ENCODE data around the gene OR6V1.

Gene OR6V1

DNA sequence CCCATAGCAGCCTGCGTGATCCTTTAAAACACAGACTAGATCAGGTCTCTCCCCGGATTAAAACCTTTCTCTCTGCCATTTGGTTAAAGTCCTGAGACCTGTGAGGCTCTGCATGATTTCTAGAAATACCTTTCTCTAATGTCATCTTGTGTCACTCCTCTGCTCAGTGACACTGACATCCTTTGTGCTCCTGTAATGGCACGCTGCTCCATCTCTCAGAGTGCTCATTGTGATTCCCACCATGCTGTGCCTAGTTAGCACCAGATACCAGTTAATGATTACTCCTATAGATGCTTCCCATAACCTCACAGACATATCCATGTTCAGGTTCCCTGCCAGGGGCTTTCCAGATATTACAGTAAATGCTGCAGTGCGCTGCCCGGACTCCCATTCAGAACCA lies 13.5 kb upstream of the OR6V1 start:
- CTCF ChIA-PET, result interaction anchor here (1.1 kb wide), 1 partner anchor 479 kb away, joined by 3 read pairs; no protein-coding TSS in a partner anchor
- POLR2A ChIA-PET, result no interaction called here
- TF ChIP-seq, protein P1, sequence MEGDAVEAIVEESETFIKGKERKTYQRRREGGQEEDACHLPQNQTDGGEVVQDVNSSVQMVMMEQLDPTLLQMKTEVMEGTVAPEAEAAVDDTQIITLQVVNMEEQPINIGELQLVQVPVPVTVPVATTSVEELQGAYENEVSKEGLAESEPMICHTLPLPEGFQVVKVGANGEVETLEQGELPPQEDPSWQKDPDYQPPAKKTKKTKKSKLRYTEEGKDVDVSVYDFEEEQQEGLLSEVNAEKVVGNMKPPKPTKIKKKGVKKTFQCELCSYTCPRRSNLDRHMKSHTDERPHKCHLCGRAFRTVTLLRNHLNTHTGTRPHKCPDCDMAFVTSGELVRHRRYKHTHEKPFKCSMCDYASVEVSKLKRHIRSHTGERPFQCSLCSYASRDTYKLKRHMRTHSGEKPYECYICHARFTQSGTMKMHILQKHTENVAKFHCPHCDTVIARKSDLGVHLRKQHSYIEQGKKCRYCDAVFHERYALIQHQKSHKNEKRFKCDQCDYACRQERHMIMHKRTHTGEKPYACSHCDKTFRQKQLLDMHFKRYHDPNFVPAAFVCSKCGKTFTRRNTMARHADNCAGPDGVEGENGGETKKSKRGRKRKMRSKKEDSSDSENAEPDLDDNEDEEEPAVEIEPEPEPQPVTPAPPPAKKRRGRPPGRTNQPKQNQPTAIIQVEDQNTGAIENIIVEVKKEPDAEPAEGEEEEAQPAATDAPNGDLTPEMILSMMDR (IDR thresholded peaks at IDR 0.05; ENCODE audit: insufficient read depth, low read length, missing control alignments), result no peak
- no peak for DNase-seq (ENCODE audit: low read depth, low spot score)
- H3K4me3 ChIP-seq (ENCODE audit: low read depth, low read length), result no peak overlapping the region

DNA sequence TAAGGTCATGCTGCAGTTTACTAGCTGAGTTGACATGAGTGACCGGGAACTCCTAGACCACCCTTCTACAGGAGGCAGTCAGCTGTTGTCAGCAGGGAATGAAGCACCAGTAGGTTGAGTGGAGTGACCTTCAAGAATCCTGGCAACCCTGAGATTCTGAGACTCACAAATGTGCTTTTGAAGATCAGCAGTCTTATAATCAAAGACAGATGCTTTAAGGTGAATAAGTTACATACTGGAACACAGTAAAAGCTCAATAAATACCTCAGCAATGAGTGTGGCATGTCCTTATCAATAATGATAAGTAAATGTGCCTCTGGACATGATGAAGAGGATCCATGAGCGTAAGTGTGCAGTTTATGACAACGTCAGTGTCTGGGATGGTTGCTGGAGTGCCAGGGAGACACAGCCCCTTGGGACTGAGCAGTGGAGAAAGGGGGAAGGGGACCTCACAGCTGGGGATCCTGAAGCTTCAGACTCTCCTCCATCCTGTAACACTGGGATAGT lies 11.9 kb upstream of the OR6V1 start:
- TF ChIP-seq, protein P1 (IDR thresholded peaks at IDR 0.05; ENCODE audit: insufficient read depth, low read length, missing control alignments), result no peak
- CTCF ChIA-PET, result interaction anchor here (1.6 kb wide), 1 partner anchor 31 kb away, joined by 3 read pairs; no protein-coding TSS in a partner anchor
- DNase-seq (ENCODE audit: low read depth, low spot score), result no peak
- H3K4me3 ChIP-seq (ENCODE audit: low read depth, low read length), result no peak overlapping the region
- POLR2A ChIA-PET, result interaction anchor here (0.7 kb wide), 1 partner anchor 26 kb away, joined by 5 read pairs; no protein-coding TSS in a partner anchor

- CTCF ChIA-PET, result interaction anchor here (1.1 to 1.6 kb wide), 3 partner anchors 13 to 32 kb away, joined by 3 to 4 read pairs (median 3); no protein-coding TSS in a partner anchor
- DNase-seq (ENCODE audit: low read depth, low spot score), result no peak
- TF ChIP-seq, protein P1 (IDR thresholded peaks at IDR 0.05; ENCODE audit: insufficient read depth, low read length, missing control alignments), result no peak
- POLR2A ChIA-PET, result interaction anchor here (1.0 kb wide), 1 partner anchor 24 kb away, joined by 3 read pairs; no protein-coding TSS in a partner anchor
- no peak overlapping the region for H3K4me3 ChIP-seq (ENCODE audit: low read depth, low read length)
Observed at GRCh38 chr7:143041346-143041745, 10.8 kb upstream of the OR6V1 start.

DNA sequence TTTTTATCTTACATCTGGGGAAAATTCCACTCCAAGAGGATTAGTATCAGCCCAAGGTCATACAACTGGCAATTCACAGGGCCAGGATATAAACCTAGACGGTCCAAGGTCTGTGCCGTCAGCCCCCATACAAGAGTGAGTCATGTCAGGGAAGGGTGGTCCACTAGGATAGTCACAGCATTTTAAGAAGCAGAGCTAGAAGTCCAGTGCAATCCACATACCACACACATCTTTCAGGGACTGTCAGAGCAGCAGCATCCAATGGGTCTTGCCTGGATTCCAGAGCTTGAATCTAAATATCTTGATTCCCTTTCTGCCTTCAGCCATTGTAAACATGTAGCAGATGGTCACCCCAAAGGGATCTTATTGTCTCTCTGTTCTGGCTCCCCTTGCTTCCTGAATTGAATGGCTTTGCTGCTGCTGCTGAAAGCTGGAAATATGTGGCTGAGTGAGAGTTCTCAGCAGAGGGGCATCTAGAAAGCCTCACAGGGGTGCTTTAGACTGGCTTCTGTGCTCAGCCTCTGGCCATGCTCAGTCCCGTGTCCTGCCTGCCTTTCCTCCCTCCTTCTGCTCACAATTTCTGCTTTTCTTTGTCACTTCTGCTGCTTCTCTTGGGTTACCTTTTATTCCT lies 9.9 kb upstream of the OR6V1 start:
- no peak overlapping the region for H3K4me3 ChIP-seq (ENCODE audit: low read depth, low read length)
- TF ChIP-seq, protein P1 (IDR thresholded peaks at IDR 0.05; ENCODE audit: insufficient read depth, low read length, missing control alignments), result no peak
- CTCF ChIA-PET, result interaction anchor here (0.9 to 2.2 kb wide), 7 partner anchors 11 to 173 kb away, joined by 3 to 8 read pairs (median 5); no protein-coding TSS in a partner anchor
- POLR2A ChIA-PET, result interaction anchor here (0.9 to 1.1 kb wide), 3 partner anchors 15 to 25 kb away, joined by 3 read pairs; no protein-coding TSS in a partner anchor
- no peak for DNase-seq (ENCODE audit: low read depth, low spot score)

DNA sequence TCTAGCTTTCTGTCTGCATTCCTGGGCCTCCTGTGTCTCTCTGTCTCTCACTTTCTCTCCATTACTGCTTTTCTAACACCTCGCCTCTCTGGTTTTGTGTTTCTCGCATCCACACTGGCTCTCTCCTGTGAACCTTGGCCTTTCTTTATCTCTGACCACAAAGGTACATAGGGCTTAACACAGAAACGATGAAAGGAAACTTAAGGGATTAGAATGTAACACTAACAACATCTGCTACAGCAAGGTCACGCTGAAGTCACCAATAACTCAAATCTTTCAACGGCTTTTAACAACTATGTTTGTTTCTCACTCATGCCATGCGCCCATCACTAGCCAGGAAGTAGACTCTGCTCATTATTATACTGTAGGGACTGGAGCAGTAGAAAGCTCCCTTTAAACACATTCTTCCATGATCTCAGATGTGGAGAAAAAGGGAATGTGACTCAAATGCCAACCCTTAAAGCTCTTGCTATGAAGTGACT lies 9.3 kb upstream of the OR6V1 start:
- no peak for DNase-seq (ENCODE audit: low read depth, low spot score)
- no peak overlapping the region for H3K4me3 ChIP-seq (ENCODE audit: low read depth, low read length)
- ChIA-PET POLR2A (interaction anchor here (0.9 to 1.1 kb wide), 2 partner anchors 15 to 26 kb away, joined by 3 read pairs; no protein-coding TSS in a partner anchor), CTCF (interaction anchor here (0.9 to 2.2 kb wide), 5 partner anchors 12 to 172 kb away, joined by 3 to 8 read pairs (median 6); no protein-coding TSS in a partner anchor)
- TF ChIP-seq, protein P1 (IDR thresholded peaks at IDR 0.05; ENCODE audit: insufficient read depth, low read length, missing control alignments), result no peak

GRCh38 chr7:143043391-143043790 lies 8.8 kb upstream of the OR6V1 start:
- ChIA-PET CTCF (interaction anchor here (0.9 to 2.2 kb wide), 5 partner anchors 12 to 172 kb away, joined by 3 to 8 read pairs (median 6); no protein-coding TSS in a partner anchor), POLR2A (interaction anchor here (1.1 kb wide), 1 partner anchor 26 kb away, joined by 3 read pairs; no protein-coding TSS in a partner anchor)

More at GRCh38 chr7:143043391-143043790, 8.8 kb upstream of the OR6V1 start:
- H3K4me3 ChIP-seq (ENCODE audit: low read depth, low read length), result no peak overlapping the region
- TF ChIP-seq, protein P1 (IDR thresholded peaks at IDR 0.05; ENCODE audit: insufficient read depth, low read length, missing control alignments), result no peak
- DNase-seq (ENCODE audit: low read depth, low spot score), result no peak

Data from AG04449 (cell line).